K562 (cell line): ENCODE data around the gene BANF2. TPM values are rescaled to one million over a fixed set of nuclear protein-coding genes. Genes with fewer than 3 reads are reported as not detected.

Experiments used
- EGR1 ChIP-seq: fragments of 450-650 bp; conservative IDR thresholded peaks from 2 replicates; pipeline ENCODE4 v1.6.1; 2017; ENCODE audit warnings: mild to moderate bottlenecking
- ELF4 ChIP-seq: fragments of 450-650 bp; formaldehyde crosslinking; IDR thresholded peaks from 2 replicates; pipeline ENCODE4 v1.4.0; 2022; ENCODE audit warnings: missing genetic modification characterization
- HMG20B ChIP-seq: fragments of 250-450 bp; sonication (Bioruptor Pico); IDR thresholded peaks from 2 replicates; pipeline ENCODE4 v1.5.0; 2021; ENCODE audit warnings: mild to moderate bottlenecking
- ZNF232 ChIP-seq: sonication (generic); formaldehyde crosslinking; IDR thresholded peaks from 2 replicates; pipeline ENCODE4 v1.8.0; 2022; ENCODE audit warnings: mild to moderate bottlenecking, missing genetic modification reagents
- polyA plus RNA-seq, 8 experiments: library from polyadenylated mRNA; depleted of rRNA in 4 of 8; stranded (reverse) in 5 of 8; unstranded in 3 of 8; fragments of >200 nt; fragmentation: Nextera tagmentation in 2 of 8; fragmentation: Illumina TruSeq in 1 of 8; extraction: Ambion mirVana in 2 of 8; extraction: Trizol in 1 of 8; gene quantifications; 2 replicates each; pipeline versions ENCODE4 v1.2.1 to v1.2.3, GENCODE V29; 2011 to 2014; ENCODE audit warnings: inconsistent platforms in 1 of 8, missing spikeins in 1 of 8
- total RNA-seq, 7 experiments: library from RNA; depleted of rRNA in 6 of 7; stranded (reverse); fragments of >200 nt in 6 of 7; fragmentation: Illumina TruSeq in 2 of 7; extraction: Trizol in 2 of 7; gene quantifications; 2 replicates each; pipeline versions ENCODE4 v1.2.1 to v1.2.3, GENCODE V29; 2011 to 2021; ENCODE audit warnings: low replicate concordance in 1 of 7
- TF ChIP-seq, protein P1 (sequence below), 3 experiments: fragments of 200-800 bp in 1 of 3; fragments of 250-450 bp in 1 of 3; fragments of 450-650 bp in 1 of 3; sonication (Bioruptor Pico) in 1 of 3; sonication (Bioruptor generic) in 1 of 3; formaldehyde crosslinking in 1 of 3; IDR thresholded peaks; 2 replicates each; pipeline versions ENCODE4 v1.6.1 to v1.8.0; 2016 to 2022; ENCODE audit warnings: mild to moderate bottlenecking in 2 of 3, missing genetic modification characterization in 2 of 3, missing compliant biosample characterization in 1 of 3, moderate library complexity in 1 of 3
- TF ChIP-seq, protein P2 (sequence below): fragments of 450-650 bp; formaldehyde crosslinking; IDR thresholded peaks from 2 replicates; pipeline ENCODE4 v1.4.0; 2022; ENCODE audit warnings: mild to moderate bottlenecking, moderate library complexity
- TF ChIP-seq, protein P3 (sequence below): fragments of 450-650 bp; IDR thresholded peaks from 2 replicates; pipeline ENCODE4 v1.6.1; 2016; ENCODE audit warnings: missing biosample characterization, missing genetic modification characterization

Gene BANF2
- total and polyA plus RNA-seq, 9 of the 15 experiments (the other 6 are each of a cell fraction or from before 2014, with no cell fraction given), result not detected

DNA sequence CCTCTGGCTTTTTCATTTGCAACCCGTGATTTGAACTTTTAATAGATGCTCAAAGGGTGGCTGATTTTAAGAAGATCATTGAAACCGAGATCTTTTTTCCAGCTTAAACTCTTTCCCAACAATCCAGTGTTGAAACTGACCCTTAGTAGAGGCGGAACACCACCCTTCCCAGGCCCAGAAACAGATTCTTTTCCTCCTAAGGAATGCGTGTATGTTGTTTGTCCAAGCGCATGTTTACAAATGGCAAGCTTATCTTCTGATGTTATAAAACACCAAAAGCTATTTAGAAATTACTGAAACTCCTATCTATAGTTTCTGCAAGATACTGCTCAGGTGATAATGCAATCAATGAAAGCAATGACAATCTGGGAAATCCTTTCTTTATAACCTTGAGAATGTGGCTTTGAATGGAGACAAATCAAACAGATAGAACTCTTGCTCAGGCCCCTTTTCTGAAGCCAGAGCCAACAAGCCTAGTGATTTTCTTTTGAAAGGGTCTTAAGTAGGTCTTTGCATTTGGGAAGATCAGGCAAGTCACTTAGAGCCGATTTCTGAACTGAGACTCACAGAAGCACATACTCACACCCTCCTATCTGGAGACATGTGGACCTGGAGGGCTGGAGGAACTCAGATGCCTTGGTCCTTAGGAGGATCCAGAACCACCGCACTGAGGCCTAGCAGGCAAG lies 9.1 kb downstream of the BANF2 start (continued):
- TF ChIP-seq HMG20B (CRISPR knock-in tag), result no peak
- TF ChIP-seq, protein P1, sequence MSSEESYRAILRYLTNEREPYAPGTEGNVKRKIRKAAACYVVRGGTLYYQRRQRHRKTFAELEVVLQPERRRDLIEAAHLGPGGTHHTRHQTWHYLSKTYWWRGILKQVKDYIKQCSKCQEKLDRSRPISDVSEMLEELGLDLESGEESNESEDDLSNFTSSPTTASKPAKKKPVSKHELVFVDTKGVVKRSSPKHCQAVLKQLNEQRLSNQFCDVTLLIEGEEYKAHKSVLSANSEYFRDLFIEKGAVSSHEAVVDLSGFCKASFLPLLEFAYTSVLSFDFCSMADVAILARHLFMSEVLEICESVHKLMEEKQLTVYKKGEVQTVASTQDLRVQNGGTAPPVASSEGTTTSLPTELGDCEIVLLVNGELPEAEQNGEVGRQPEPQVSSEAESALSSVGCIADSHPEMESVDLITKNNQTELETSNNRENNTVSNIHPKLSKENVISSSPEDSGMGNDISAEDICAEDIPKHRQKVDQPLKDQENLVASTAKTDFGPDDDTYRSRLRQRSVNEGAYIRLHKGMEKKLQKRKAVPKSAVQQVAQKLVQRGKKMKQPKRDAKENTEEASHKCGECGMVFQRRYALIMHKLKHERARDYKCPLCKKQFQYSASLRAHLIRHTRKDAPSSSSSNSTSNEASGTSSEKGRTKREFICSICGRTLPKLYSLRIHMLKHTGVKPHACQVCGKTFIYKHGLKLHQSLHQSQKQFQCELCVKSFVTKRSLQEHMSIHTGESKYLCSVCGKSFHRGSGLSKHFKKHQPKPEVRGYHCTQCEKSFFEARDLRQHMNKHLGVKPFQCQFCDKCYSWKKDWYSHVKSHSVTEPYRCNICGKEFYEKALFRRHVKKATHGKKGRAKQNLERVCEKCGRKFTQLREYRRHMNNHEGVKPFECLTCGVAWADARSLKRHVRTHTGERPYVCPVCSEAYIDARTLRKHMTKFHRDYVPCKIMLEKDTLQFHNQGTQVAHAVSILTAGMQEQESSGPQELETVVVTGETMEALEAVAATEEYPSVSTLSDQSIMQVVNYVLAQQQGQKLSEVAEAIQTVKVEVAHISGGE (CRISPR knock-in tag; IDR thresholded peaks at IDR 0.05), result no peak
- no peak for TF ChIP-seq EGR1
- TF ChIP-seq ELF4, result no peak
- TF ChIP-seq, protein P2, sequence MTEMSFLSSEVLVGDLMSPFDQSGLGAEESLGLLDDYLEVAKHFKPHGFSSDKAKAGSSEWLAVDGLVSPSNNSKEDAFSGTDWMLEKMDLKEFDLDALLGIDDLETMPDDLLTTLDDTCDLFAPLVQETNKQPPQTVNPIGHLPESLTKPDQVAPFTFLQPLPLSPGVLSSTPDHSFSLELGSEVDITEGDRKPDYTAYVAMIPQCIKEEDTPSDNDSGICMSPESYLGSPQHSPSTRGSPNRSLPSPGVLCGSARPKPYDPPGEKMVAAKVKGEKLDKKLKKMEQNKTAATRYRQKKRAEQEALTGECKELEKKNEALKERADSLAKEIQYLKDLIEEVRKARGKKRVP (CRISPR knock-in tag), result no peak
- TF ChIP-seq, protein P3, sequence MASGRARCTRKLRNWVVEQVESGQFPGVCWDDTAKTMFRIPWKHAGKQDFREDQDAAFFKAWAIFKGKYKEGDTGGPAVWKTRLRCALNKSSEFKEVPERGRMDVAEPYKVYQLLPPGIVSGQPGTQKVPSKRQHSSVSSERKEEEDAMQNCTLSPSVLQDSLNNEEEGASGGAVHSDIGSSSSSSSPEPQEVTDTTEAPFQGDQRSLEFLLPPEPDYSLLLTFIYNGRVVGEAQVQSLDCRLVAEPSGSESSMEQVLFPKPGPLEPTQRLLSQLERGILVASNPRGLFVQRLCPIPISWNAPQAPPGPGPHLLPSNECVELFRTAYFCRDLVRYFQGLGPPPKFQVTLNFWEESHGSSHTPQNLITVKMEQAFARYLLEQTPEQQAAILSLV (tag), result no peak
- TF ChIP-seq ZNF232 (CRISPR knock-in tag), result no peak
